TTC549 (cell line): ENCODE results near the gene HOTAIR.

Experiments used
- FAIRE-seq: peaks from 2 replicates; lab custom pipeline; 2012; peaks lifted over from hg19 to GRCh38; lab: Jason Lieb, UNC

The HOTAIR gene

DNA sequence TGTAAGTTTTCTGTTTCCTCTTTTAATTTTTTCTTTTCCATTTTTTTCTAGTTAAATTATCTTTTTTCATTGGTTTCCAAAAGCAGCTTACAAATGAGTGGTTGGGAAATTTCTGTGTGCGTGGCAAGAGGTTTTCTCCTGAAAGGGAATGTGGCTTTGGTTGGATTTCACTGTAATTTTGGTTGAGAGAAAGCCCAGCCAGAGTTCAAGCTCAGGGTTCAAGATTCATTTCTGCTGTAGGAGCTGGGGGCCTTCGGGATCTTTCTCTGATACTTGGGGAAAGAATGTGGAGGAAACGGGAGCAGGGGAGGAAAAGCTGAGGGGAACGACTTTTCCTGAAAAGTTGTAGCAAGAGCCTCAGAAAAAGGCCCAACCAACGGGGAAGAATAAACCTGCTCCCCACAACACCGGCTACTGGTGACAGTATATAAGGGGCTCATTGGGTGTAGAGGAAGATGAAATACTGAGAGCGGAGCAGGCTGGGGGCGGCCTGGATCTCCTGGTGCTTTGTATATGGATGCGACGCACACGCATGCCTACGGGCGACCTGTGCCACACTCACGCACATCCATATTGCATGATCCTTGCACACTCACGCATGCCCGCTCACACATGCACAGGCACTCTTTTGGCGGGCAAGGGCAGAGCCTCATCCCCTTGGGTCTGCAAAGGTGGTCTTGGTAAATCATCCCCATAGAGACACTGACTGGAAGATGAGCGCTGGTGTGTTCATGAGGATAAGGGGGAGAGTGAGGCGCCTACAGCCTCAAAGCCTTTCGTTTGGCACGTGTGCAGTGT, 12.1 kb upstream of the HOTAIR start:
- no peak for FAIRE-seq

DNA sequence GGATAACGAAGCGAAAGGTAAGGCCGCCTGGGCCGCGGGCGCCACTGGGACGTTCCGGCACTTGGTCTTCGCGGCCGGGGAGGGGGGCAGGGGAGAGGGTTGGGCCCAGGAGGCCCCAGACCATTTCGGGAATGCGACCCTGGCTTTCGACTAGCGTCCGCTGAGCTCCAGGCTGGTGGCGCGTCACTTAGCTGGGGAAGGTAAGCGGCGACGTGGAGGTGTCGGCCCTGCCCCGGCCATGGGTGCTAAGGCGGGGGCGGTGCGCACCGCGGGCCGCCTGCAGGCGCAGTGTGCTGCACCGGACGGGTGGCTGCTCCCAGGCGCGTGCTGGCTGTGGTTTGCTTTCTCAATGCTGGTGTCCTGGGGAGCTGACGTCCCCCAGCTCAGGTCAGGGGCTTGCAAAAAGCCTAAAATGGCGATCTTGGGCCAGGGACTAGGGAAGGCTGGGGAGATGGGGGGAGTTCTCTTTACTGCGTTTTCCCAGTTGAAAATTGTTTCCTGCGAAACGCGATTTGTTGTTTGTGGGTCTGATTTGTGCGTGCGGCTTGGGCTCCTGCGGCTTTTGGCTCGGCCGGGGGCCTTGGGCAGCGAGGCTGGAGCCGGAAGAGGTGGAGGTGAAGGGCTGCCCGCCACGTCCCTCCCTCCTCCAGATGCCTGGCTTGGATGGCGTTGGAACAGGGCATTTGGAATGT, 11.4 kb upstream of the HOTAIR start:
- FAIRE-seq, result no peak

DNA sequence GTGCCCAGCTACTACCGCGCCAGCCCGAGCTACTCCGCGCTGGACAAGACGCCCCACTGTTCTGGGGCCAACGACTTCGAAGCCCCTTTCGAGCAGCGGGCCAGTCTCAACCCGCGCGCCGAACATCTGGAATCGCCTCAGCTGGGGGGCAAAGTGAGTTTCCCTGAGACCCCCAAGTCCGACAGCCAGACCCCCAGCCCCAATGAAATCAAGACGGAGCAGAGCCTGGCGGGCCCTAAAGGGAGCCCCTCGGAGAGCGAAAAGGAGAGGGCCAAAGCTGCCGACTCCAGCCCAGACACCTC, 10.9 kb upstream of the HOTAIR start:
- no peak for FAIRE-seq

DNA sequence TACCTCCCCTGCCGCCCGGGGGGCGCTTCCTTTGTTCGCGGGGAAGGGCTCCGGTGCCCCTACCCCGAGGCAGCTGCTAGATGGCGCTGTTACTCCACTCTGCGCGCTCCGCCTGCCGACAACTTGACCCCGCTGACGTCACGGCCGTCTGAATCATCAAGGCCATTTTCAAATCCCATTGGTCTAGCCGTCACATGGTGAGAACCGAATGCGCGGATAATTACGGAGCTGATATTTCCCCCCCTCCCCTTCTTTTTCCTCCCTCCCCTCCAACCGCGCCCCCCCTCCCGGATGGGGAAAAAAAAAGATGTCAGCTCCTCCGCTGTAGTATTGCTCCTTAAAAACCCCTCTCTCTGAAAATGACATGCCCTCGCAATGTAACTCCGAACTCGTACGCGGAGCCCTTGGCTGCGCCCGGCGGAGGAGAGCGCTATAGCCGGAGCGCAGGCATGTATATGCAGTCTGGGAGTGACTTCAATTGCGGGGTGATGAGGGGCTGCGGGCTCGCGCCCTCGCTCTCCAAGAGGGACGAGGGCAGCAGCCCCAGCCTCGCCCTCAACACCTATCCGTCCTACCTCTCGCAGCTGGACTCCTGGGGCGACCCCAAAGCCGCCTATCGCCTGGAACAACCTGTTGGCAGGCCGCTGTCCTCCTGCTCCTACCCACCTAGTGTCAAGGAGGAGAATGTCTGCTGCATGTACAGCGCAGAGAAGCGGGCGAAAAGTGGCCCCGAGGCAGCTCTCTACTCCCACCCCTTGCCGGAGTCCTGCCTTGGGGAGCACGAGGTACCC, 10.3 kb upstream of the HOTAIR start, which contains the start of gene HOXC10:
HOXC10 (plus strand) TSS at position 246 of the 791 bp plus-strand sequence; CDS start at position 360, 114 bp downstream.
- peak; percentile 68 for FAIRE-seq

DNA sequence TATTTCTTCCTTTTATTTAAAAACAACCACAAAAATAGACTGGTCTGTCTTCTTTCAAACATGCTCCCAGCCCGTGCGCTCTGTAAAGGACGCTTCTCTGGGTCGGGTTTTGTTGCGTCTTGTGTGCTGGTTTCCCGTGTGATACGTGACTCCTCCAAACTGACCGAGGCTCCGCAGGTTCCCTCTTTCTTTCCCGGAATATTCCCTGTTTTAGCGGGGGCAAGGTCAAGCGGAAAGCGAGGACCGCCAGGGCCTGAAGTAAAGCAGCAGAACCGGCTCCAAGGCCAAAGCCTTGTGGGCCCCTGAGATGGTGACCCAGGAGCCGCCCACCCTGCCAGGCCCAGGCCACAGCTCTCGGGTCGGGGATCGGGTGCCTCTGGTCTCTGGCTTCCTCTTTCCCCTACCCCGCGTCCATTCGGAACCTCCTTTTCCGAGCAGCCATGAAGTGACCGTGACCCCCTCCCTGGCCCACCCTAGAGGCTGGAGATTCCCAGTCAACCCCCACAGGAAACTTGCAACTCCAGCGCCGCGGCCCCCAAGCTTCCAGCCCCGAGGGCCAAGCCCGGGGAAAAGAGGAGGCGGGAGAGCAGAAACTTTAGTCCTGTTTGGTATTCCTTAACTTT, 9.3 kb upstream of the HOTAIR start:
- FAIRE-seq, result no peak

DNA sequence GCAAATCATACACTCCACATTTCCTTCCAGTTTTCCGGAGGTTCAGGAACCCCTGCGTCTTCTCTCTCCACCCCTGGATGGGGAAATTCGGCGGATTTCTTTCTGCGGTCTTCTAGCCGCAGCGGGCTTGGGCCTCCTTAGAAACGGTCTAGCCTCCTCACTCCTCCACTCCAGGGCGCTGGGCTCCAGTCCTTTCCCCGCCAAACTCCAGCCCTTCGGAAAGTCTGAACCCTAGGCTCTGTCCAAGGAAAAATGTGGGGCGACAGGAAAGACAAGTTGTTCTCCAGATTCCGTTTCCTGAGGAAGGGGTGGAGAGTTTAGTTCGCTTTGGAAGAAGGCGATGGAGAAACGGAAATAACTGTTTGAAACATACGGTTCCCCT, 8.8 kb upstream of the HOTAIR start:
- no peak for FAIRE-seq

DNA sequence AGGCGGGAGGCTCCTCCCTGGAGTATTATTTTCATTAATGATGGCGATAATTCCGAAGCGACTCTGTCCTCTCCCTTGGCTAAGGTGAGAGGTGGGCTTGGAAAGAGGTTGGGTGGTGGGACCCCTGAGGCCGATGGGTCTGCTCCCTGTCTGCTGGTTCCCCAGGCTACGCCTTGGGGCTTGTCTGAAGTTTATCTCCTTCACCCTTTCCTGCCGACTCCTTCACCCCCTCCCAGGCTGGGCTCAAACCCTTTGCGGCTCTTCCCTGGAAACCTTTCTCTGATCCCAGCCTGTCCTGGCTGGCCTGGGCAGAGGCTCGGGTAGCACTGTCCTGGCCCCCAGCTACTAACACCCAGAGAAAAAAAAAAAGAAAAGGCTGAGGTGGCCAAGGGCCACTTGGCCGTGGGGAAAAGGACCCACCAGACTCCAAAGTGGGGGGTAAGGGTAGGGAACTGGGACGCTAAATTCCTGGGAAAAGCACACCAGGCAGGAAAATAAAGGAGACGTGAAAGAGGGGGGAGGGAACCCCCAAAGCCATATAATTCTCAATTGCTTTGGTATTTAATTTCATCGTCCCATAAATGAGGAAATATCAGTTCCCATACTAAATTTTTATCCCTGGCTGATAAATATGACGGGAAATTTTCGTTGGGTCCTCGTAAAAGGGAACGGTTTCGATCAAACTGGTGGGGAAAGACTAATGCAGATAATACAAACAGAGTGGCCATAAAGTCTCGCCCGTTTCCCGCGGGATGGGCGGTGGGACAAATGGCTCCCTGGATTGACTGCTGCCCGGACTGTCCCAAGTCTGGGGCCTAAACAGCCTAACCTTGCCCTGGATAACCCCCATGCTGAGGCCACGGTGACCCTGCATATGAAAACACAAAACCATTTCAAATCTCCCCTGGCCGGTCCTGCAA, 8.2 kb upstream of the HOTAIR start:
- FAIRE-seq, result no peak

DNA sequence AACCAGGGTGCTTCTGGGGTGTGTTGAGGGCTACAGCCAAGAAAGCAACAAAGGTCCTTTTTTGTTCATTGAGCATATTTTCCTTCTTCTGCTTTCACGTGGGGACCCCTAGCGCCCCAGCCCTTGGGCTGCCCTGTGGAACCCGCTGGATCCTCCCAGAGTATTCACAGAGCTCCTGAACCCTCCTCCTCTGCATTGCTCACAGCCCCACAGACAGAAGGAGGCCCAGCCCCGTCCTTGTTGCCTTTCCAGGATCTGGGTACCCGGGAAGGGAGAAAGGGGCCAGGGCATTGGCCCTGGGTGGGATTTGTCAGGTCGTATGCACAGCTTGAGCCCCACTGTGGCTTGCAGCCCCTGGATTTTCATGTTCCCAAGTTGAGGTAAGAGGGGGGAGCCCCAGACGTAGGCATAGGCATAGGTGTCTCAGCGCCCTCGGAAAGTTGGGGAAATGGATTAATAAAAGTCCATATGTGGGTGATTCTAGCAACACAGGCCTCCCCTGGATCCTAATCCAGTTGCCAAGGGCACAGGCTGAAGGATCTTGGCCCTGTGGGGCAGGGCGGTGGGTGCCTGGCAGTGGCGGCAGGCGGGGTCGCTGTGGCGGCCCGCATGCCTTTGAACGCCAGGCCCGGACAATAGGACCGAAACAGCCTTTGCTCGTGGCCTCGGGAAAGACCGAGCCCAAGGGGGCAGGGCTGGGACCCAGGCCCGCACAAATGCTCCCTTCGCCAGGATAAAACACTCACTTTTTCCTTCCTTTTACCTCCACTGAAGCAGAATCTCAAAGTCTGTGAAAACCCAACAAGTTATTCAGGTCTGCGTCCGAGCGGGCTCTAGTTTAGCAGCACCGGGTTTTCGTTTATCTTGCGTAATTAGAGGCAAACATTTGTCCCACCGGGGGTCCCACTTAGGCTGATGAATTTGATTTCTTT, 7.1 kb upstream of the HOTAIR start:
- no peak for FAIRE-seq

DNA sequence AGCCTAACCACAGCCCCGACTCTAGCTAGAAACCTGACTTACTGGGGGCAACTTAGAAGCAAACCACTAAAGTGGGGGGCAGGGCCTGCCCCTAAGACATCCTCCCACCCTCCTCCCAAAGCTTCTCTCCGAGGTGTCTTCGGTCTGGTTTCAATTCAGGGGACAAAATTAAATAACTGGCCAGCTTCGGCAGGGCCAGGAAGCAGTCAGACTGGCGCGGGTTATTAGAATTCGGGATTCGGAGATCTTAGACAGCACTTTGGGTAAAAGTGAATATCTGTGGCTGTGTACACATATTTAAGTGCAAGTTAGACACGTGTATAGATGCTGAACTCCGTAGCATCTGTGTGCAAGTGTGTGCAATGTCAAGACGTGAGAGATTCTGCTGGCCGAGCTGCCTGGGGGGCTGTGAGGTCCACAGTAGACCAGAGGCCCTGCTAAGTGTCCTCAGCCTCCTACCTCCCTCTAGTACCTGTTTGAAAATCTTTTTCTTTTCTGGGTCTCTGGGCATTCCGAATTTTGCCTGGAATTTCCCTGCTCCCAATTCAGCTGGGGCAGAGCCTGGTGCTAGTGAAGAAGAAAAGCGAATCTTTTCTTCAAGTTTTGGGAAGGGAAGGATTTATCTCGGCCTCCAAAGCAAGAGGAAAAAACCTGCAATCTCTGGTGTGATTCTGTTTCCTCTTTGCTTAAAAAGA, 6.2 kb upstream of the HOTAIR start:
- FAIRE-seq, result no peak

DNA sequence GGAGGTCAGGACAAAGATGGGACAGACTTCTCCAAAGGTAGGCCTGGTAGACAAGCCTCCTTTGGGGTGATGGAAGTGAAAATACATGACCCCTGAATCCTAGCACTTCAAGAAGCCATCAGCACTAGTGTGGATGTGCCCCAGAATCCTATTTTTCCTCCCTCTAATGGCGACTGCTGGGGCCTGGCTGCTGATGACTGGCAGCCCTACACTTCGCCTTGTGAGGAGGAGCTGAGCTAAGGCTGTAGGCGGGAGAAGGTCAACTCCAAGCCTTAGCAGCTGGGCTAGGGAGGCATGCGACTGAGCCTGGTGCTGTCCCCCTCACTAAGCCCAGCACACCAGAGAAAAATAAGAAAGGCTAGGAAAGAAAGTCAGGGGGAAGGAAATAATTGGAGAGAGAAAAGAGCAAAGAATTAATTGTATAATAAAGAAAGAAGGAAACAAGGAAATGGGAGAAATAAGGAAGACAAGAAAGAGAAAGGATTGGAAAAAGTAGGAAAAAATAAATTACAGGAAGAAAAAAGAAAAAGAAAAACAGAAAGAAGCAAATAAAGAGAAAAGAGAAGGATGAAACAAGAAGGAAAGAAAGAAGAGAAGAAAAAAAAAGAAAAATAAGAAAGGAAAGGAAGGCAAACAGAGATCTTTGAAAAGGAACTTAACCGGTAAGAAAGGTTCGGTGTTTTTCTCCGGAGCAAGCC, 5.5 kb upstream of the HOTAIR start:
- no peak for FAIRE-seq

DNA sequence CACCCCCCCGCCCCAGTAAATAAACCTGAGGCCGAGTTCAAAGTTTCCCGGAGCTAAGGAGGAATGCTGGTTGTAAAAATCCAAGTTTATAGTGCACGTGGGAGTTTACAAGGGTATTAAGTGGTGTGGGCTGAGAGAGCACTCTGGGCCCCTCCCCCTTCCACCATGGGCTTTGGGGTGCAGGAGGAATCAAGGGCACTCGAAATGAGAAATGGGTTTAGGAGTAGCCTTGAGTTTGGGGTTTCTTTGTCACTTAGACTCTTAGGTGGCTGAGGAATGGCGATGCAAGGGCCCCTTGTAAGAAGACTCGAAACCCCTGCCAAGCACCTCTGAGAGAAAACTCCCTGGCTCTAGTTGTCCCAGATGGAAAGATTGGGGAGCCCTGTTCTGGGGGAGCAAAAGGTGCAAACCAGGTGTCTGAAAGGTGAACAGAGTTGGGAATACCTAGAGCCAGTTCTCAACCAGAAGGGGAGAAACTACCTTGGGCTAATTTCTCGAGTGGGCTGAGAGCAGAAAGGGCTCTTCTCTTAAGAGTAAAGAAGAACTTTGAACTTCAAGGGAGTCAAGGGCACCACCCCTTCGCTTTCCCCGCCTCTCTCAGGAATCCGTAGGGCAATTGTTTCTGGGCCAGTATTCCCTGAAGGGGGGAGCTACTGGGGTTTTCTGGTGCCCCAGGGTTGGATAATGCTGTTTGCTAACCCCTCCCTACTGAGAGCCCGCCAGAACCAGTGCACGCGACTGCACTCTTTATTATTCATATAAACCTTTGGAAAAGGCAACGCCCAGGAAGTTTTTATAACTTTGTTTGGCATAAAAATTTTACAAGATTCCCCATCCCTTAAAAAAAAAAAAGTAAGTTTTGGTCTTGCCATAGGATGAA, 4.0 kb upstream of the HOTAIR start:
- no peak for FAIRE-seq

DNA sequence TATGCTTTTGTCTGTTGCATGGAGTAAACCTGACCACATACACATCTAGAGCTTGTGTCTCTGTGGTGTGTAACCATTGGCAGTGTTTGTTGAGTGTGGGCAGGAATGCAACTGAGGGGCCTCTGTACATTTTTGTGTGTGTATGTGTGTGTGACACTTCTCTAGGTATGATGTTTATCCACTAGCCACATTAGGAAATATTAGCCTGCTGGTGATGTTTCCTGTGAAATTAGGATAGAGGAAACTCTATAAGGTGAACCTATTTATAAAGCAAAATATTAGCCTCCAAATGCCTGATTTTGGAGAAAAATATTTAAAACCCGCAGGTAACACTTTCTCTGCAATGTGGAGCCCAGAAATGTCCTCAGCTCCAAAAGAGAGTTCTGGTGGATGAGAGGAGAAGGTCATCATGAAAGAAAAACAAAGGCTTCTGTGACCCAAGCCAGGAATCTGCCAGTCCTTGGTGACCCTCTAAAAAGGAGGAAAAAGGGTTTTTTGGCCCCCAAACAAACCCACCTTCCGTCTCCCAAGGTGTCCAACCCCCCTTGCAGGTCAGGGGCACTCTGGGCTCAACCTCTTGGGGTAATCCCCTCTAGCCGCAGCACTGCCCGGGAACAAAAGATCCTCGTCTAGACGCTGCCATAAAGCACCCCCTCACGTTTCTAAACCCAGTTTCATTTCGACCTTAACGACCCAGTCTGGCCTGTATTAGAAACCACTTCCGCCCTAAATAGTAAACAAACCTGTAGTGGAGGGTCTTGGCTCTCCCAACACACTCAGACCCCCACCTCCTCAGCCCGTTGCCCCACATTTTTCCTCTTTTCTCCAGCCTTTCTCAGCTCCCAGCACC, 3.1 kb upstream of the HOTAIR start:
- FAIRE-seq, result no peak

DNA sequence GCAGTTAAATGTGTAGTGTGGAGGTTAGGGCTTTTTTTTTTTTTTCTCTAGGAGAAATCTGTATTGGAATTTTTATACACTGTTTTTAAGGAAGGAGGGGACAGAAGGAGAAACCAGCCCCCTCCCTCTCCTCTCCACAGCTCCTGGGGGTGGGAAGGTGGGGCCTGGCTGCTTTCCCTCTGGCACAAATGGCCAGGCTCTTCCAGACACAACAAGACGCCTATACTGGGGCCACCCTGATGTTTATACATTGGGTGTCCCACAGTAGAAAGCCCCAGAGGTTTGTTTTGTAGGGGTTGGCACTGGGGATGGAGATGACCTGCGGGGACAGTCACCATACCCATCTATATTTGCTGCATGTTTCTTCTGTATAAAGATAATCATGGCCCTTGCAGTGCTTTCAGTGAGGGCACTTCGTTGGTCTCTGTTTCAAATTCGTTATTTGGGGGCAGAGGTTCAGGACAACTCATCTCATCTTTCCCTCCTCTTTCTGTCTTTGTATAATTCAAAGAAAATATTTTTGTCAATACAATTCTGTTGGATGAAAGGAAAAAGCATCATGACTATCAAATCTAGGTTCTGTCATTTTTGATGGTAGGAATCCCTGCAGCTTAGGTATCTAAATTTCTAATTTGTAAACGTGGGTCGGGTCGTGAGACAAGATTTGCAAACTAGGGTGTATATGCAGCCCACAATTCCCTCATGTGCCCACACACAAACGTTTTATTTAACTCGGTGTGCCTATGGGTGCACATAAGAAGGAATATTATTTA, 2.3 kb upstream of the HOTAIR start:
- no peak for FAIRE-seq

DNA sequence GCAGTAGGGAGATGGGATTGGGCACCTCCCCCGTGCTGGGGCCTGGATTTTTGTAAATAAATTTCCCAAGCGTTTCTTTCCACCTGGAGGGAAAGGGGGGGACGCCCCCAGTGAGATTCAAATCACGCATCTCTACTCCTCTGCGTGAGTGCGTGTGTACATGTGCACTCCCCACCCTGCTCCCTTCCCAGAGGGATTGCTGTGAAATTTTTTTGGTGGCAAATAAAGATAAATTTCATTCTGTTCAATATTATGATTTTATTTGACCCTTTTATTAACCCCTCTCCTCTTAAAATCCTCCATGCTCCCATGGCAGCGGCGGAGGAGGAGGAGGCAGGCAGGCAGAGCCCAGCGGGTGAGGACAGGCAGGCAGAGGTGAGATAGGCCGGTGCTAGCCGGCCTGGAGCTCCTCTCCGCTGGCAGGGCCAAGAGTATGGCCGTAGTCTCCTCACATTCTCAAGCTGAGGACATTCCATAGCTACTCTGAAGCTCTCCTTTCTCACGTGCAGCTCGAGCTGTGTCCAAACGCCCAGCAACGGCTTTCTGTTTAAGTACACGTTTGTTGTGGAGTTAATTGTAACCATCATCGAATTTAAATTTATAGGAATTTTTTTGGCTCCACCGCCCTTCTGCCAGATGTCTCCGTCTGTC, 1.5 kb upstream of the HOTAIR start:
- no peak for FAIRE-seq

DNA sequence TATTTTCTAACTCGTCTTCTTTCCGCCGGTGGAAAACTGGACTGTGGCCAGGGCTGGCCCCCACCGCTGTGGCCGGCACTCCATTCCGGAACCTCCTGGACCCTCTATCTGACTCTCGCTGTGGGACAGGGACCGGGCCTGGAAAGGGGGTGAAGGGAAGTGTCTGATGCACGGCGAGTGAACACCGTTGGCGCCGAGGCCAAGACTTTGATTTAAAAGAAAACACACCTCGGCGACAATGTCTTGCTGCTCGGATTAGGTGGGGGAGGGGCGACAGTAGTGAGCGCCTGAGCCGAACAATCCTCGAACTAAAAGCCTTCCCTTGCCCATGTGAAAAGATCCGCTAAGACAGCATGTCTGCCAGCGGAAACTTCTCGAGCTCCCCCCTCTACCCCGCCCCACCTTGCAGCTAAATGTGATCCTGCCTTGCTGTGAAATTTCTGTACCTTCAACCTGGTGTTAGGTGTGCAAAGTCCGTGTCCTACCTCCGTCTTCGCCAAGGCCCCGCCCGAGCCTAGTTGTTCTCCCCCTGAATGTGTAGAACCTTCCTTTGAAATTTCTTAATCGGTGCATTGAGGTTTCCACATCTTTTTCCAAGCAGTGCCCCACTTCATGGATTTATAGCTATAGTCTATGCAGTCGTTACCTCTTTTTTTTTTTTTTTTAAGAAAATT, 862 bp upstream of the HOTAIR start:
- FAIRE-seq, result no peak
